GM21423 (cell line): ENCODE data around the gene ENTPD6.
"Not testable (repeated sequence)": the region's sequence is repeated elsewhere in the genome, so short reads cannot be mapped to it uniquely, and the experiment has no call there.

Experiments
- ATAC-seq: cut with Tn5 transposase; IDR thresholded peaks from one replicate; pipeline ENCODE4 v1.9.1; 2021; ENCODE audit warnings: mild to moderate bottlenecking, moderate library complexity; ENCODE audit not compliant: unreplicated experiment

Gene ENTPD6

DNA sequence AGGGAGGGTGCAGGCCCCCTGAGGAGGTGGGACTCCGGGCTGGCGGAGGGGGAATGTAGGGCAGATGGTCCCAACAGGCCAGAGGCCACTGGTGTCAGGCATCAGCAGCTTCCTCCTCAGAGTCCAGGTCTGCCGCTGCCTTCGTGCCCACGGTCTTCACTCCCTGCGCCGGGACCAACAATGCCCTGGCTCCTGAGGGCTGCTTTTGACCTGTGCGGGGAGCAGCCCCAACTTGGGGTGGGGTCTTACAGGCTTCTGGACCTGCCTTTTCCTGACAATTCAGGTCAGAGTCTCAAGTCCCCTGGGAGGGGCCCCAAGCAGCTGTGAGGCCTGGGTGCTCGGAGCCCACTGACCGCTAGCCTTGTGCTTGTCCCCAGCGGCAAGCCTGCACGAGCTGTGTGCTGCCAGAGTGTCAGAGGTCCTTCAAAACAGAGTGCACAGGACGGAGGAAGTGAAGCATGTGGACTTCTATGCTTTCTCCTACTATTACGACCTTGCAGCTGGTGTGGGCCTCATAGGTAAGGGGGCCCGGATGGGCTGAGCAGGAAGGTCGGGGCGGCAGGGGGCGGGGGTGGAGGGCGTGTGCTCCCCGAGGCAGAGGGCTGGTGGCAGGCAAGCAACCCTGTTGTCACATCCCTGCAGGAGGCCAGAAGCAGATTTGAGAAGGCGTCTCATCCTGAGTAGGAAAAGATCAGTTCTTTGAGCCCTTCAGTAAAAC lies 27.1 kb downstream of the ENTPD6 start:
- ATAC-seq, result no peak

DNA sequence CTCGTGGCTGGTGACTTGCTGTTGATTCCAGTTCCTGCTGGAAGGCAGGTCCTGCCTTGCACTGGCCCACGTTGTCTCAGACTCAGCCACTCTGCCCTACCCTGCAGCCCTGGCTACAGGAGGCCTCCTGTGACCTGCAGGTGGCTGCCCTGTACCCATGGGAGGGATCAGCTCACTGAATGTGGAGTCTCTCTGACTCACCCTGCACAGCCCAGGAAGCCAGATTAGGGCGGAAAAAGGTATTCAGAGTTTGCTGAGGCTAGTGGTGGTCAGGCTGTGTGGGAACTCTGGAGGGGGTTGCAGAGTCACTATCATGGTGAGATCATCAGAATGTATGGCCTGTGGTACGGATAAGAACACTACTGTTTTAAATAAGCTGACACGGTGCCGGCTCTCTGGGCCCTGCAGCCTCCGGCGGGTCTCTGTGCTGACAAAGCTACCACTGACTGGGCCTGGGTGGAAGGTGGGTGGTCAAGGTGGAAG lies 27.7 kb downstream of the ENTPD6 start:
- ATAC-seq, result no peak

DNA sequence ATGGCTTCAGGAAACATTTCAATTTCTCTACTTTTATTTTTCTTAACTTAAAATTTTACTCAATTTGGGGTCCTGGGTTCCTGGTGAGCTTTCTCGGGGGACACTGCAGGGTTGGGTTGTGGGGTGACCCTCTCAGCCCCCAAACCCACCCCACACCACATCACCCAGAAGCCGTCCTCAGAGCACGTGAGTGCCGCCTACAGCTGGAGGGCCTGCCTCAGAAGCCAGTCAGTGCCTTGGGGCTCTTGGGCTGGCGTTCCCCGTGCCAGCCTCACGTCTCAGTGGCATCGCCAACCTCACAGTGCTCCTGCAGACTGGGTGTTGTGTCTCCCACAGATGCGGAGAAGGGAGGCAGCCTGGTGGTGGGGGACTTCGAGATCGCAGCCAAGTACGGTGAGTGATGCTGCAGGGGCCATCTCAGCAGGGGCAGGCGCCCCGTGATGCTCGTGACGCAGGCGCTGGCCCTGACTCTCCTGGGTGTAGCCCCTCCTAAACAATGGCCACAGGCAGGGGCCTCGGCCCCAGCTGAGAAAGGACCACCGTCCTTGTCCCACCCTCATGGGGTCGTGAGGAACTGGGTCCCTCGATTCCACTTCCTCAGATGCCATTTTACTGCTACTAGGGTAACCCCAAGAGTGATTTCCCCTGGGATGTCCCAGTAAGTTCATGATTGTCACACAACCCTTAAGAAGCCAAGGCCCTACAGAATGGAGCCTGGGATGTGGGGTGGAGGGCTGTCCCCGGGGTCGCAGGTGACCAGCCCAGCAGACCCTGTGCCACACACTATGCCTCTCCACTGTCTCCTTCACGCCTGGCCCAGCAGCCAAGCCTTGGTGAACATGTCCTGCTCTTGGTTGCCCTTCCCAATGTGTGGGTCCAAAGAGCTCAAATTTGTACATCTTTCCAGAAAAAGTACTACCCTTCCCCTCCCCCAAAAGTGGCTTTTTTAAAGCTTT lies 28.5 kb downstream of the ENTPD6 start:
- no peak for ATAC-seq

DNA sequence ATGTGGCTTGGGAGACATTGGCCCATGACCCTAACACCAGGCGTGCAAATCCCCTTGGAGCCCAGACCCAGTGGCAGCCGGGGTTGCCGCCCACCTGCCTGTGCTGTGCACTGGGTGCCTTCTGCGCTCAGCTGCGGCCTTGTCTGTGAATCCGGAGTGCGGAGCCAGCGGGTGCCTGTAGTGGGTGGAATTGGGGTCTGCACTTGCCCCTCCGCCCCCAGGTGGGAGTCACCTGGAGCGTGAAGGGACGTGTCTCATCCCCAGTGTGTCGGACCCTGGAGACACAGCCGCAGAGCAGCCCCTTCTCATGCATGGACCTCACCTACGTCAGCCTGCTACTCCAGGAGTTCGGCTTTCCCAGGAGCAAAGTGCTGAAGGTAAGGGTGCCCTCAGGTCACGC lies 29.4 kb downstream of the ENTPD6 start:
- no peak for ATAC-seq

DNA sequence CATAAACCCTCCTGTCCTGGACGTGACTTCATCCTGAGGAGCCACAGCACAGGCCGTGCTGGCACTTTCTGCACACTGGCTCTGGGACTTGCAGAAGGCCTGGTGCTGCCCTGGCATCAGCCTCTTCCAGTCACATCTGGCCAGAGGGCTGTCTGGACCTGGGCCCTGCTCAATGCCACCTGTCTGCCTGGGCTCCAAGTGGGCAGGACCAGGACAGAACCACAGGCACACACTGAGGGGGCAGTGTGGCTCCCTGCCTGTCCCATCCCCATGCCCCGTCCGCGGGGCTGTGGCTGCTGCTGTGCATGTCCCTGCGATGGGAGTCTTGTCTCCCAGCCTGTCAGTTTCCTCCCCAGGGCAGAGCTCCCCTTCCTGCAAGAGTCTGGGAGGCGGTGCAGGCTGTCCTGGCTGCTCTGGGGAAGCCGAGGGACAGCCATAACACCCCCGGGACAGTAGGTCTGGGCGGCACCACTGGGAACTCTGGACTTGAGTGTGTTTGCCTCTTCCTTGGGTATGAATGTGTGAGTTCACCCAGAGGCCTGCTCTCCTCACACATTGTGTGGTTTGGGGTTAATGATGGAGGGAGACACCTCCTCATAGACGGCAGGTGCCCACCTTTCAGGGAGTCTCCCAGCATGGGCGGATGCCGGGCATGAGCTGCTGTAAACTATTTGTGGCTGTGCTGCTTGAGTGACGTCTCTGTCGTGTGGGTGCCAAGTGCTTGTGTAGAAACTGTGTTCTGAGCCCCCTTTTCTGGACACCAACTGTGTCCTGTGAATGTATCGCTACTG lies 30.3 kb downstream of the ENTPD6 start:
- no peak for ATAC-seq

DNA sequence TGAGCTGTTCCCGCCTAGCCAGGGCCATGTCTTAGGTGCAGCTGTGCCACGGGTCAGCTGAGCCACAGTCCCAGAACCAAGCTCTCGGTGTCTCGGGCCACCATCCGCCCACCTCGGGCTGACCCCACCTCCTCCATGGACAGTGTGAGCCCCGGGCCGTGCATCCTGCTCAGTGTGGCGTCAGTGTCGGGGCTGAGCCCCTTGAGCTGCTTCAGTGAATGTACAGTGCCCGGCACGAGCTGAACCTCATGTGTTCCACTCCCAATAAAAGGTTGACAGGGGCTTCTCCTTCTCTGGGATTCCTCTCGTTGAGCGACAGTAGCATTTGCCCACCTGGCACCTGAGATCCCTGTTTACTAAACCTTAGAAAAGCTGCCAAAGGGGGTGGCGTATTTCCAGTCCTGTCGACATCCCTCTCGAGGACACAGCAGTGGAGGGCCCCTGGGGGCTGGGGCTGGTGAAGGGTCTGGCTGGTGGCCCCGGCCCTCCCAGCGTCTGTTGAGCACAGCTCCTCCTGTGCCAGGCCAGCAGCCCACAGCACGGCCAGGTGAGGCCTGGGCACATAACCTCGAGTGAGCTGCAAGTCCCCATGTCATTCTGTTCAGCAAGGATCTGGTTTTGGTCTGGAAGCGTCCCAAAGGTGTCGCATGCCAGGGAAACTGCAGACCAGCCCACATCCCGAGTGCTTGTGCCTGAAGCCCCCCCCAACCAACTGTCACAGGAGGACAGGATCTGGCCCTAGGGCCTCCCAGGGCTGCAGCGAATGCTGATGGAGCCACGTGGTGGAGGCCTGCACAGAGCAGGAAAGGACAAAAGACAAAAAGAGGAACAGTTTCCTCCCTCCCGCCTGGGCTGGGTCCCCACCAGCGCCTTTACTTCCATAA lies 31.2 kb downstream of the ENTPD6 start:
- no peak for ATAC-seq

DNA sequence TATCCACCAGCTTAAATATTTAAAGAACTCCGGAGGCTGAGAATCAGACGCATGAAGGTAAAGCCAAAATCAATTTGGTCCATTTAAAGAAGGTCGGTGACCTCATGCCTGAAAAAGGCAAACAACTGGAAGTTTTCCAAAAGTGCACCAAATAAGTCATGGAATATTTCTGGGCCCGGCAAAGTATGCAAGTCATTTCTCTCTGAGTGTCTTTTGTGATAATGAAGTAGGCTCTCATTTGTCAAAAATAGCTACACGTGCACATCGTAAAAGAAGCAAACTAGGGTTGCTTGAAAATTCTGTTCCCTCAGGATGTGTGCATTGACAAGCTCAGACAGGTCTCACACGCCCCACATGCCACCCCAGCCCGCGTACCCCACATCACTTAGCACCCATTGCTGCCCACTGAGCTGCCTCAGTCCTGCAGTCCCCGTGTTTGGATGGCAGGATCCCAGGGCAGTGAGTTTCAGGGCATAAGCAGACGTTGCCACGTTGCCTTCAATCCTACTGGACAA lies 31.9 kb downstream of the ENTPD6 start:
- no peak for ATAC-seq

DNA sequence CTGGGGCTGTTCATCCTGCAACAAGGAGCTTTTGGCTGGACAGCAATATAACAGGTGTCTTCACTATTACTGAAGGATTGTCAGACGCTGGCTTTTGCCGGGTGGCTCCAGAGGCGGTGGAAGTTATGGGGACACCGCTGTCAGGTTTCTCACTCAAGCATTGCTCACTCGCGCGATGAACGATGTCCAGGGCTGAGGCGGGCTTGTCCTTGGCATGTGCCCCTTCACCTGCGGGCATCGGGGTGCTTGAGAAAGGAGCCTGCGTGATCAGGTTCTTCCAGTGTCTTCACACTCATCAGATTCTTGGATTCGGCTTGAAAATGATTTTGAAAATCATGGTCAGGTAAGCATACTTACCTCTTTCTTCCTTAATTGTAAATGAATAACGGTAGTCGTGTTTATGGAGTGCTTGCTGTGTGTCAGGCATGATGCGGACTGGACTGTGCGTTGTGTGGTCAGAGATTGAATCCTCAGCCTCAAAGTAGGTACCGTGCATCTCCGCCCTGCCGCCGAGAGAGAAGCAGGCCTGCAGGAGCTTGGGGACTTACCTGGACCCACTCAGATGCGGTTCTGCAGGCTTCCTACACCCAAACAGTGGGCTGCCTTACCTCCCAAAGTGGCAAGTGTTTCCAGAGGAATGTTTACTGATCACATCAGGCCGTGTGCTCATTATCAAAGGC lies 34.1 kb downstream of the ENTPD6 start:
- no peak for ATAC-seq

DNA sequence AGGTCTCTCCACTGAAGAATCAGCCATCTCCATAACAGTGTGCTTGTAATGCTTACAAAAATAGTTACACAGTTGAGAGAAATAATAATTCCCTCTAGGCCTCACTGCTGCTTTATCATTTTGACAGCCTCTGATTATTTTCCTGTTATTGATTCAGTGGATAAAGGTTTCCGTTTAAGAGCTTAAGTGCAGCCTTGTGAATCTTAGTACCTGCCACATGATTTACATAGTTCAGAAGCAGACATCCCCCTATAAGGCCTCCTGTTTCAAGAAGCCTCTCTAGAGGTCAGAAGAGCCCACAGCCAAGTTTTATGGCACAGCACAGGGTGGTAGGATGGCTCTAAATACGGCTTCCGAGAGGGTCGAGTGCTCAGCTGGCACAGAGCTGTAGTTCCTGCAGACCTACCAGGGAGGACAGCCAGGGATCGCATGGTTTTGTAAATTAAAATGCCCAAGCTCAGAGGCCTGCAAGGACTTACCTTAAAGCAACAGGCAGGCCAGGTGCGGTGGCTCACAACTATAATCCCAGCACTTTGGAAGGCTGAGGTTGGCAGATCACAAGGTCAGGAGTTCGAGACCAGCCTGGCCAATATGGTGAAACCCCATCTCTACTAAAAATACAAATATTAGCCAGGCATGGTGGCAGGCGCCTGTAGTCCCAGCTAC lies 34.8 kb downstream of the ENTPD6 start:
- ATAC-seq, result peak; percentile 74

DNA sequence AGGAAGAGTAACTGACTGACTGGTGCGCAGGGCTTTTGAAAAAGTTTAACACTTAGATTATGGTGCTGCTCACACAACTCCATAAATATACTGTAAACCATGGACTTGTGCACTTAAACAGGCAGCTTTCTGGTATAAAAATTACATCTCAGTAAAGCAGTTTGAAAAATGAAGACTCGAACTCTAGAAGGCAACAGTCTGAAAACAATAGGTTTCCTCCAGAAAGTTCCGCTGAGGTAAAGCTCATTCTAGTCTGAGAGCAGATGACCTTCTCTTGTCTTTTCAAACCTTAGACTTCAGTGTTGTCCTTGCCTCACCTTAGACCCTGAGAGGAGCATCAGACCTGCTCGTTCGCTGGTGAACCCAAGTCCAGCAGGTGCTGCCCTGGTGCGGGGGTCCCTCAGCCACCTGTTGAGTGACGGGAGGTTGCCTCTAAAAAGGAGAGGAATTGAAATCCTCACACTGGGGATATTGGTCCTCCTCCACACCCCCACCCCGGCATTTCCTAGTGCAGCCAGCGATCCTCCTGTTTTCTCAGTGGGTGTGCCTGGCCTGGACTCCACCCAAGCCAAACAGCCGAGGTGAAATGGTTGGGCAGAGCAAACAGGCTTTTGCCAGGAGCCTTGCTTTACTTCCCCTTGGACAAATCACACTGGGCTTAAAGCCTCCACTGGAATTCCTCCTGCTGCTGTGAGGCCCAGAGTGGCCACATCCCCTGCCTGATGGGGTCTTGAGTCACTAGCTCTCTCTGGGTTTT lies 37.7 kb downstream of the ENTPD6 start:
- no peak for ATAC-seq

DNA sequence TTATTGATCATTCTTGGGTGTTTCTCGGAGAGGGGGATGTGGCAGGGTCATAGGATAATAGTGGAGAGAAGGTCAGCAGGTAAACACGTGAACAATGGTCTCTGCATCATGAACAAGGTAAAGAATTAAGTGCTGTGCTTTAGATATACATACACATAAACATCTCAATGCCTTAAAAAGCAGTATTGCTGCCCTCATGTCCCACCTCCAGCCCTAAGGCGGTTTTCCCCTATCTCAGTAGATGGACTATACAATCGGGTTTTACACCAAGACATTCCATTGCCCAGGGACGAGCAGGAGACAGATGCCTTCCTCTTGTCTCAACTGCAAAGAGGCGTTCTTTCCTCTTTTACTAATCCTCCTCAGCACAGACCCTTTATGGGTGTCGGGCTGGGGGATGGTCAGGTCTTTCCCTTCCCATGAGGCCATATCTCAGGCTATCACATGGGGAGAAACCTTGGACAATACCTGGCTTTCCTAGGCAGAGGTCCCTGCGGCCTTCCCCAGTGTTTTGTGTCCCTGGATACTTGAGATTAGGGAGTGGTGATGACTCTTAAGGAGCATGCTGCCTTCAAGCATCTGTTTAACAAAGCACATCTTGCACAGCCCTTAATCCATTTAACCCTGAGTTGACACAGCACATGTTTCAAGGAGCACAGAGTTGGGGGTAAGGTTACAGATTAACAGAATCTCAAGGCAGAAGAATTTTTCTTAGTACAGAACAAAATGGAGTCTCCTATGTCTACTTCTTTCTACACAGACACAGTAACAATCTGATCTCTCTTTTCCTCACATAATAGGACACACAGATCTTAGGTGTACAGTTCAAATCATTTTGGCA lies 38.7 kb downstream of the ENTPD6 start:
- ATAC-seq, result not testable (repeated sequence)

DNA sequence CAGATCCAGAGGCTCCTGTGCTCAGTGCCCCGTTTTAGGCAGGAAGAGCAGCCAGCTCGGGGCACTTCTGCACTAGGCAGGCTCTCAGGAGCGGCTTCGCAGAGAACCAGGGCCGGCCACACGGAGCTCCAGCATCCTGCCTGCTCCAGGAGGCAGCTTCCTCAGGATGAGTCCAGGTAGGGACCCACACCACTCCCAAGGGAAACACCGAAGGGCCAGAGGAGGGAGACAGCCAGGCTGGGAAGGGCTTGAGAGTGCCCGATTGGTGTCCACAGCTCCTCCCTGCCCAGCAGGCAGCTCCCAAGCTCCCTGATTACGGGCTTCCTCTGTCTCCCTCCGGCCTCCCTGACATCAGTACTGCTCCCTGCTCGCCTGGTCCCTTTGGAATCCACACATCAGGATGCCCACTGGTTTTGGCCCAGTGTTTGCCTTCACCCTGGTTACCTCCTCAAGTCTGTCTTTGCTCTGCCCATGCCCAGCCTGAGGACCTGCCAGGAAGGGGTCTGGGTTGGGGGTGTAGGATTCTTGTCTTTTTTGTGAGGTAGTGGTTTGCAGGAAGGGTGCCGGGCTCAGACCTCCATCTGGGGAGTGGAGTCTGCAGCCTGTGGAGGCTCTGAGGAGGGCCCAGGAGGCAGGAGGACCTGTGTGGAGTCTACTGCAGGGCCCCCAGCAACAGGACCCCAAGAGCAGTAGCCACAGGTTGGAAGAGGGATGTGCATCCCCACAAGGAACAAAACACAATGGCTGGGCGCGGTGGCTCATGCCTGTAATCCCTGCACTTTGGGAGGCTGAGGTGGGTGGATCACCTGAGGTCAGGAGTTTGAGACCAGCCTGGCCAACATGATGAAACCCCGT lies 41.2 kb downstream of the ENTPD6 start:
- ATAC-seq, result no peak

DNA sequence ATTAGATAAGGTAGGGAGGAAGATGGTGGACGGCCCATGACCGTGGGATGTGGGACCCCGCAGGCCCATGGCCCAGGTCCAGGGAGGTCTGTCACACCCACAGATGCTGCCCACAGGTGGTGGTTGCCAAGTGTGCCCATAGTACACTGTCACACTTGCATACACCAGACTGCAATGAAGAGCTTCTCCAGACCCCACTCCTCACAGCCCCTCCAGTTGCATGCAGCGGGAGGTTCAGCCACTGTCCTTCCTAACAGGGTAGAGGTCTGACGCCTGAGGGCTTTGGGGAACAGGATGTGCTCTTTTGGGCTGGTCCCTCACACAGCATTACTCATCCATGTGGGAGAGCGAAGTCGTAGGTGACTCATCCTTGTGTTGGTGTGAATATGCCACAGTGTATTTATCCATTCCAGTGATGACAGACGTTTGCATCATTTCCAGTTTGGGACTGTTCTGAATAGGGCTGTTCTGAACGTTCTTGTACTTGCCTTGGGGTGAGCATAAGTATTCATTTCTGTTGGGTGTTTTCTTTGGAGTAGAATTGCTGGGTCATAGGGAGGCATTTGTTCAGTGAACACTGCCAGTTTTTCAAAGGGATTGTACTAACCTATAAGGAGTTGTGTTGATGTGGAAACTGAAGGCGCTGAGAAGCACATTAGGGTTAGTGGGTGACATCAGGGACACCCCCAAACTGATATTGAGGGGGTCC lies 42.3 kb downstream of the ENTPD6 start:
- peak; percentile 52 for ATAC-seq

DNA sequence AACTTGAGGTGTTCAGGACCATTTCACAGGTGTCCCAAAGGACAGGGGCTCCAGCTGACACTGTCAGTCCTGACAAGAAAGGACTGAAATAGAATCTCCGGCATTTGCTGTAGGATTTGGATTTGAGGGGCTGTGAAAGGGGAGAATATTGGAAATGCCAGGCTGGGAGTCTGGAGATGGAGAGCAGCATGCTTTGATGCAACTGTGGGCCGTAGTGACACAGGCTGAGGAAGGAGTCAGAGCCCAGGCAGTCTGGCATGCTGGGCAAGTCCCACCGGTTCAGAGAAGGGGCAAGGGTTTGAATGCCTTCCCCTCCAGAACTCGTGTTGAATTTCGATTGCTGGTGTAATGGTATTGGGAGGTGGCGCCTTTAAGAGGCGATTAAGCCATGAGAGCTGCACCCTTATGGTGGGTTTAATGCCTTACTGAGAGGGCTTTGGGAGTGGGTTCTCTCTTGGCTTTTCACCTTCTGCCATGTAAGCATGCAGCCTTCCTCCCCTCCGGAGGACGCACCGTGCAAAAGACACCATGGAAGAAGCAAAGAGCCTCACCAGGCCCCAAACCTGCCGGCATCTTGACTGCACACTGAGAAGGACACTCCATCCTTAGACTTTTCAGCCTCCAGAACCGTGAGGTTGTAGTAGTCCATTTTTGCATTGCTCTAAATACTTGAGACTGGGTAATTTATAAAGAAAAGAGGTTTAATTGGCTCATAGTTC lies 43.0 kb downstream of the ENTPD6 start:
- no peak for ATAC-seq
